WI38 (cell line): ENCODE measurements around the gene RGP1.

Source experiments
- H3K4me3 ChIP-seq: 2 replicates; pipeline ENCODE4 v1.5.1; 2011; ENCODE audit warnings: low read depth, mild to moderate bottlenecking, control low read depth, low read length
- CTCF ChIP-seq: IDR thresholded peaks from 2 replicates; pipeline ENCODE4 v1.5.1; 2012; ENCODE audit warnings: low read depth, mild to moderate bottlenecking, control low read depth, low read length

RGP1 gene

GRCh38 chr9:35729700-35730485 is 19.2 kb upstream of the RGP1 start:
- TF ChIP-seq CTCF, result peak; percentile 70
- H3K4me3 ChIP-seq, result peak overlapping the region; percentile 86

GRCh38 chr9:35730486-35730854 is 18.6 kb upstream of the RGP1 start:
- peak overlapping the region; percentile 86 for H3K4me3 ChIP-seq
- TF ChIP-seq CTCF, result no peak

- H3K4me3 ChIP-seq, result peak overlapping the region; percentile 86
- TF ChIP-seq CTCF, result no peak
Observed at GRCh38 chr9:35731415-35732184, 17.5 kb upstream of the RGP1 start.

- peak within 1 kb of the TSS; percentile 86 for H3K4me3 ChIP-seq
- TF ChIP-seq CTCF, result no peak
Observed at GRCh38 chr9:35732185-35732799, 16.8 kb upstream of the RGP1 start, which contains the start of the genes CREB3 and TLN1. Gene CREB3, plus strand, starts transcription at chr9:35732666. Its CDS starts 107 bp downstream, at chr9:35732773. Gene TLN1, minus strand, starts transcription at chr9:35732195. Its CDS starts 6,501 bp downstream, at chr9:35725694.

GRCh38 chr9:35732800-35733541 is 16.1 kb upstream of the RGP1 start:
- peak overlapping the region; percentile 86 for H3K4me3 ChIP-seq
- TF ChIP-seq CTCF, result no peak

GRCh38 chr9:35734096-35734495 is 15.0 kb upstream of the RGP1 start:
- peak overlapping the region; percentile 86 for H3K4me3 ChIP-seq

More at GRCh38 chr9:35734096-35734495, 15.0 kb upstream of the RGP1 start:
- TF ChIP-seq CTCF, result no peak
